WTC11 (cell line): ENCODE measurements around the gene PLXNC1. TPM values are rescaled to one million over a fixed set of nuclear protein-coding genes. Genes with fewer than 3 reads are reported as not detected.

Source experiments
- ATAC-seq: fragments of 200-7000 bp; cut with Tn5 transposase; 2 replicates; pipeline ENCODE4 v1.10.0; 2021; ENCODE audit warnings: mild to moderate bottlenecking, moderate library complexity
- CTCF ChIA-PET: fragments of 300-600 bp; sonication (Branson Sonifier 250); formaldehyde crosslinking; loops from one replicate; lab custom pipeline; 2021; ENCODE audit warnings: antibody characterized with exemption; lab: Charles Lee
- POLR2A ChIA-PET: fragments of 350-600 bp; sonication (Branson Sonifier 250); formaldehyde crosslinking; loops from one replicate; lab custom pipeline; 2021; ENCODE audit warnings: antibody characterized with exemption; lab: Charles Lee
- DNase-seq: peaks from one replicate; pipeline ENCODE4 v3.0.0; 2021; ENCODE audit warnings: low spot score
- H3K27ac Mint-ChIP-seq: 2 replicates; pipeline ENCODE4 v1.8.0; 2021; ENCODE audit warnings: mixed read lengths
- H3K27me3 Mint-ChIP-seq: 2 replicates; pipeline ENCODE4 v1.8.0; 2021; ENCODE audit warnings: low read depth, mild to moderate bottlenecking, moderate library complexity, mixed read lengths
- H3K36me3 Mint-ChIP-seq: 2 replicates; pipeline ENCODE4 v1.8.0; 2021; ENCODE audit warnings: mixed read lengths
- H3K4me1 Mint-ChIP-seq: 2 replicates; pipeline ENCODE4 v1.8.0; 2022; ENCODE audit warnings: mixed read lengths
- H3K4me3 Mint-ChIP-seq: 2 replicates; pipeline ENCODE4 v1.8.0; 2021; ENCODE audit warnings: mild to moderate bottlenecking, moderate library complexity, mixed read lengths
- H3K9me3 Mint-ChIP-seq: 2 replicates; pipeline ENCODE4 v1.8.0; 2021; ENCODE audit warnings: mixed read lengths
- ELF4 ChIP-seq: sonication (generic); formaldehyde crosslinking; IDR thresholded peaks from 2 replicates; pipeline ENCODE4 v1.8.1; 2022; ENCODE audit warnings: low read depth, mild to moderate bottlenecking, moderate library complexity, missing genetic modification reagents
- EMX1 ChIP-seq: fragments of 250-450 bp; sonication (Bioruptor Pico); IDR thresholded peaks from 2 replicates; pipeline ENCODE4 v1.8.0; 2021; ENCODE audit warnings: mild to moderate bottlenecking
- GABPB1 ChIP-seq: sonication (generic); formaldehyde crosslinking; IDR thresholded peaks from 2 replicates; pipeline ENCODE4 v1.8.1; 2023; ENCODE audit warnings: mild to moderate bottlenecking, missing genetic modification reagents
- HMGA2 ChIP-seq: fragments of 250-450 bp; sonication (Bioruptor Pico); IDR thresholded peaks from 2 replicates; pipeline ENCODE4 v1.4.0; 2021; ENCODE audit warnings: mild to moderate bottlenecking, moderate library complexity
- NFYB ChIP-seq: sonication (generic); formaldehyde crosslinking; conservative IDR thresholded peaks from 2 replicates; pipeline ENCODE4 v1.8.0; 2022; ENCODE audit warnings: low read depth, missing genetic modification reagents
- RORB ChIP-seq: fragments of 250-450 bp; sonication (Bioruptor Pico); IDR thresholded peaks from 2 replicates; pipeline ENCODE4 v1.9.0; 2021; ENCODE audit warnings: mild to moderate bottlenecking
- SOX15 ChIP-seq: fragments of 250-450 bp; sonication (Bioruptor Pico); IDR thresholded peaks from 2 replicates; pipeline ENCODE4 v1.9.0; 2021; ENCODE audit warnings: mild to moderate bottlenecking
- ZNF317 ChIP-seq: sonication (generic); formaldehyde crosslinking; IDR thresholded peaks from 2 replicates; pipeline ENCODE4 v1.8.1; 2023; ENCODE audit warnings: low read depth, mild to moderate bottlenecking, moderate library complexity, missing genetic modification reagents, borderline replicate concordance
- total RNA-seq: library from RNA; stranded (reverse); gene quantifications from 3 replicates; pipeline ENCODE4 v1.2.3, GENCODE V29; 2021
- TF ChIP-seq, protein P1 (sequence below): fragments of 250-450 bp; sonication (Bioruptor Pico); conservative IDR thresholded peaks from 2 replicates; pipeline ENCODE4 v1.9.0; 2021; ENCODE audit warnings: mild to moderate bottlenecking
- TF ChIP-seq, protein P2 (sequence below): sonication (generic); formaldehyde crosslinking; IDR thresholded peaks from 2 replicates; pipeline ENCODE4 v1.8.0; 2023; ENCODE audit warnings: missing genetic modification reagents
- TF ChIP-seq, protein P3 (sequence below): sonication (generic); formaldehyde crosslinking; IDR thresholded peaks from 2 replicates; pipeline ENCODE4 v1.8.1; 2023; ENCODE audit warnings: mild to moderate bottlenecking, missing genetic modification reagents
- TF ChIP-seq, protein P4 (sequence below): sonication (generic); formaldehyde crosslinking; conservative IDR thresholded peaks from 2 replicates; pipeline ENCODE4 v1.8.1; 2022; ENCODE audit warnings: mild to moderate bottlenecking, missing genetic modification reagents
- TF ChIP-seq, protein P5 (sequence below): sonication (generic); formaldehyde crosslinking; IDR thresholded peaks from 2 replicates; pipeline ENCODE4 v1.8.0; 2023; ENCODE audit warnings: missing genetic modification reagents, mild to moderate bottlenecking, borderline replicate concordance
- TF ChIP-seq, protein P6 (sequence below): sonication (generic); formaldehyde crosslinking; IDR thresholded peaks from 2 replicates; pipeline ENCODE4 v1.8.1; 2023; ENCODE audit warnings: mild to moderate bottlenecking, missing genetic modification reagents
- TF ChIP-seq, protein P7 (sequence below): sonication (generic); formaldehyde crosslinking; conservative IDR thresholded peaks from 2 replicates; pipeline ENCODE4 v1.8.1; 2023; ENCODE audit warnings: mild to moderate bottlenecking, low read depth, missing genetic modification reagents, moderate library complexity

PLXNC1 gene
- total RNA-seq, 1 experiment from 2014 or later = 3.1 TPM

DNA sequence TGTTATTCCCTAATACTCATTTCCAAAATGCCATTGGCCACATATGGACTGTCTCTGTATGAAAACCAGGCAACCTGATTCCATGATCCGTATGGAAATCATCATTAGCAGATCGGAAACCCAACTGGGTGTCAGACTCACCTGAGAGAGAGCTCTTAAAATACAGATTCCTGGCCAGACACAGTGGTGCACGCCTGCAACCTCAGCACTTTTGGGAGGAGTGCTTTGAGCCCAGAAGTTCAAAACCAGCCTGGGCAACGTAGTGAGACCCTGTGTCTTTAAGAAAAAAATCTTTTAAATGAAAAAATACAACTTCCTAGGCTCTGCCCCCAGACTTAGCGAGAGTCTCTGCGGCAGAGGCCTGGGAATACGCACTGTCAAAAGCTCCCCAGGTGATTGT lies 37.4 kb downstream of the PLXNC1 start:
- Mint-ChIP-seq H3K36me3 (peaks cover 3% of the 10 kb centered on the region; the same call in 1 of the 2 replicates), H3K4me3 (no peak overlapping the region), H3K9me3 (peaks cover 4% of the 10 kb centered on the region), H3K27ac (no peak overlapping the region), H3K4me1 (peaks cover 4% of the 10 kb centered on the region), H3K27me3 (peaks cover 18% of the 10 kb centered on the region)
- TF ChIP-seq, protein P1, sequence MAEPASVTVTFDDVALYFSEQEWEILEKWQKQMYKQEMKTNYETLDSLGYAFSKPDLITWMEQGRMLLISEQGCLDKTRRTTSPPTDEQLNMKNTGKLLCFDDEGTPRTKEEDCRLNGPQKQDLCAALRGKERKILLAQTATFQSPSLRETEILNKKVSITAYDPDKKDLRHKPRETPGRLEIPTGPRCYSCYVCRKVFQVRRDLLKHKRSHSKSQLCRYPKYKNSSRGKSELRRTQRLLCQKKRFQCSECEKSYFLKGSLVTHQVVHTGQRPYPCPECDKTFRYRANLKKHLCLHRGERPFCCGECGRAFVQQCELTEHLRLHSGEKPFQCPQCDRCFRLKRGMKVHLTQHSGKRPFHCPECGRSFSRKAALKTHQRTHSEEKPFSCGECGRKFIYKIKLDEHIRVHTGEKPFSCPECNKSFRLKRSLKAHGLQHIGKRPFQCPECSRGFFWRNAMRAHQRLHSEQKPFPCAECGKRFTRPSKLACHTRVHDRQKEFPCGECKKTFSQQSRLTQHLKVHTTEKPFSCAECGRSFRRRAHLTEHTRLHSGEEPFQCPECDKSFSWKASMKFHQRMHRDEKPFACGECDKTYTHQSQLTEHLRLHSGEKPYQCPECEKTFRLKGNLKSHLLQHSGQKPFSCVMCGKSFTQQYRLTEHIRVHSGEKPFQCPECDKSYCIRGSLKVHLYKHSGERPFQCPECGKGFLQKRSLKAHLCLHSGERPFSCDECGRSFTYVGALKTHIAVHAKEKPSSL (CRISPR knock-in tag) = no peak
- TF ChIP-seq, protein P2, sequence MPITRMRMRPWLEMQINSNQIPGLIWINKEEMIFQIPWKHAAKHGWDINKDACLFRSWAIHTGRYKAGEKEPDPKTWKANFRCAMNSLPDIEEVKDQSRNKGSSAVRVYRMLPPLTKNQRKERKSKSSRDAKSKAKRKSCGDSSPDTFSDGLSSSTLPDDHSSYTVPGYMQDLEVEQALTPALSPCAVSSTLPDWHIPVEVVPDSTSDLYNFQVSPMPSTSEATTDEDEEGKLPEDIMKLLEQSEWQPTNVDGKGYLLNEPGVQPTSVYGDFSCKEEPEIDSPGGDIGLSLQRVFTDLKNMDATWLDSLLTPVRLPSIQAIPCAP (CRISPR knock-in tag) = no peak
- TF ChIP-seq, protein P3, sequence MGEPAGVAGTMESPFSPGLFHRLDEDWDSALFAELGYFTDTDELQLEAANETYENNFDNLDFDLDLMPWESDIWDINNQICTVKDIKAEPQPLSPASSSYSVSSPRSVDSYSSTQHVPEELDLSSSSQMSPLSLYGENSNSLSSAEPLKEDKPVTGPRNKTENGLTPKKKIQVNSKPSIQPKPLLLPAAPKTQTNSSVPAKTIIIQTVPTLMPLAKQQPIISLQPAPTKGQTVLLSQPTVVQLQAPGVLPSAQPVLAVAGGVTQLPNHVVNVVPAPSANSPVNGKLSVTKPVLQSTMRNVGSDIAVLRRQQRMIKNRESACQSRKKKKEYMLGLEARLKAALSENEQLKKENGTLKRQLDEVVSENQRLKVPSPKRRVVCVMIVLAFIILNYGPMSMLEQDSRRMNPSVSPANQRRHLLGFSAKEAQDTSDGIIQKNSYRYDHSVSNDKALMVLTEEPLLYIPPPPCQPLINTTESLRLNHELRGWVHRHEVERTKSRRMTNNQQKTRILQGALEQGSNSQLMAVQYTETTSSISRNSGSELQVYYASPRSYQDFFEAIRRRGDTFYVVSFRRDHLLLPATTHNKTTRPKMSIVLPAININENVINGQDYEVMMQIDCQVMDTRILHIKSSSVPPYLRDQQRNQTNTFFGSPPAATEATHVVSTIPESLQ (CRISPR knock-in tag) = no peak
- no peak for TF ChIP-seq ZNF317 (CRISPR knock-in tag)
- no peak for TF ChIP-seq SOX15 (CRISPR knock-in tag)
- ATAC-seq (no peak), DNase-seq (no peak)
- ChIA-PET POLR2A (no interaction called here), CTCF (interaction anchor here (1.1 kb wide), 1 partner anchor 13 kb away, joined by 5 read pairs; no protein-coding TSS in a partner anchor)

DNA sequence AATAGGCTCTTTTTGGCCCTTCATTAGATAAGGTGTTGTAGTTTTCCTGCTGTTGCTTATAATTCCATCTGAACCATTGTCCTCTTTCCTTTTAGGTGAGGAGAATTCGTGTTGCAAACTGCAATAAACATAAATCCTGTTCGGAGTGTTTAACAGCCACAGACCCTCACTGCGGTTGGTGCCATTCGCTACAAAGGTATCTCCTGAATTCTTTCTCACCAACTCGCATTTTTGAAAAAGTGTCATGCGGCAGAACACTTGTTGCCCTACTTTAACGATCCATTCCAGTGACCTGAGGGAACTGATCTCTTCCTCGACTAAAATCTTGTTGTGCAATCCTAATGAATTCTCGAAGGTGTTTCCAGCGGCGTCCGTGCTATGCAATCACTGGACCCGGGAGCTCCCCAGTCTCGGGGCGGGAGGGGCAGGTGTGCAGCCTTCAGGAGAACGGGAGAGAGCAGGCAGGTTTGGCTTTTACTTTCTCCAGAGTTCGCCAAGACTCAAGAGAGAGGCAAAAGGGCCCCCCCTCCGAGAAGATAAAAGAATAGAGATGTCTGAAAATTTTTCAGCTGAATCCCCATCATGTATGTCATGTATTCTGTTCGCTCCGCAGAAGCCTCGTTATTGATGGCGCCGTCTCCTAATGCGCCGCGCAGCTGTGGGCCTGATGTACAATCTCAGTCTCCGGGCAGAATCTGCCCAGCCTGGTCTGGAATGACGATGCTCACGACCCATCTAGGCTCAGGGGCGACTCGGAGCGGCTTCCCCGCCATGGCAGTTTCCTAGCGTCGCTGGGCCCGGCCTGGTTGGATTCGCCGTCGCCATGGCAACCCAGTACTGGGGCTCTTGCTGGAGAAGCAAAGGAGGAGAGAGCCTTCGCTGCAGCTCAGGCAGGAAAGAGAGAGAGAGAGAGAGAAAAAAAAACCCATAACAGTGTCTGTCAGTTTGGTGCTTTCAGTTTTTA lies 38.2 kb downstream of the PLXNC1 start:
- Mint-ChIP-seq H3K27me3 (peaks cover 16% of the 10 kb centered on the region), H3K36me3 (peaks cover 3% of the 10 kb centered on the region; the same call in 1 of the 2 replicates), H3K9me3 (peaks cover 7% of the 10 kb centered on the region), H3K27ac (no peak overlapping the region), H3K4me1 (peaks cover 4% of the 10 kb centered on the region), H3K4me3 (no peak overlapping the region)
- TF ChIP-seq, protein P4, sequence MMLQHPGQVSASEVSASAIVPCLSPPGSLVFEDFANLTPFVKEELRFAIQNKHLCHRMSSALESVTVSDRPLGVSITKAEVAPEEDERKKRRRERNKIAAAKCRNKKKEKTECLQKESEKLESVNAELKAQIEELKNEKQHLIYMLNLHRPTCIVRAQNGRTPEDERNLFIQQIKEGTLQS (CRISPR knock-in tag) = no peak
- TF ChIP-seq, protein P5, sequence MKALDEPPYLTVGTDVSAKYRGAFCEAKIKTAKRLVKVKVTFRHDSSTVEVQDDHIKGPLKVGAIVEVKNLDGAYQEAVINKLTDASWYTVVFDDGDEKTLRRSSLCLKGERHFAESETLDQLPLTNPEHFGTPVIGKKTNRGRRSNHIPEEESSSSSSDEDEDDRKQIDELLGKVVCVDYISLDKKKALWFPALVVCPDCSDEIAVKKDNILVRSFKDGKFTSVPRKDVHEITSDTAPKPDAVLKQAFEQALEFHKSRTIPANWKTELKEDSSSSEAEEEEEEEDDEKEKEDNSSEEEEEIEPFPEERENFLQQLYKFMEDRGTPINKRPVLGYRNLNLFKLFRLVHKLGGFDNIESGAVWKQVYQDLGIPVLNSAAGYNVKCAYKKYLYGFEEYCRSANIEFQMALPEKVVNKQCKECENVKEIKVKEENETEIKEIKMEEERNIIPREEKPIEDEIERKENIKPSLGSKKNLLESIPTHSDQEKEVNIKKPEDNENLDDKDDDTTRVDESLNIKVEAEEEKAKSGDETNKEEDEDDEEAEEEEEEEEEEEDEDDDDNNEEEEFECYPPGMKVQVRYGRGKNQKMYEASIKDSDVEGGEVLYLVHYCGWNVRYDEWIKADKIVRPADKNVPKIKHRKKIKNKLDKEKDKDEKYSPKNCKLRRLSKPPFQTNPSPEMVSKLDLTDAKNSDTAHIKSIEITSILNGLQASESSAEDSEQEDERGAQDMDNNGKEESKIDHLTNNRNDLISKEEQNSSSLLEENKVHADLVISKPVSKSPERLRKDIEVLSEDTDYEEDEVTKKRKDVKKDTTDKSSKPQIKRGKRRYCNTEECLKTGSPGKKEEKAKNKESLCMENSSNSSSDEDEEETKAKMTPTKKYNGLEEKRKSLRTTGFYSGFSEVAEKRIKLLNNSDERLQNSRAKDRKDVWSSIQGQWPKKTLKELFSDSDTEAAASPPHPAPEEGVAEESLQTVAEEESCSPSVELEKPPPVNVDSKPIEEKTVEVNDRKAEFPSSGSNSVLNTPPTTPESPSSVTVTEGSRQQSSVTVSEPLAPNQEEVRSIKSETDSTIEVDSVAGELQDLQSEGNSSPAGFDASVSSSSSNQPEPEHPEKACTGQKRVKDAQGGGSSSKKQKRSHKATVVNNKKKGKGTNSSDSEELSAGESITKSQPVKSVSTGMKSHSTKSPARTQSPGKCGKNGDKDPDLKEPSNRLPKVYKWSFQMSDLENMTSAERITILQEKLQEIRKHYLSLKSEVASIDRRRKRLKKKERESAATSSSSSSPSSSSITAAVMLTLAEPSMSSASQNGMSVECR (CRISPR knock-in tag) = no peak
- peak; percentile 39; the same call in 1 of the 2 replicates for TF ChIP-seq NFYB
- ATAC-seq = peak; percentile 97
- ChIA-PET POLR2A (no interaction called here), CTCF (interaction anchor here (1.1 to 1.2 kb wide), 3 partner anchors 9 to 38 kb away, joined by 3 to 5 read pairs (median 4); no protein-coding TSS in a partner anchor)
- peak; percentile 91 for DNase-seq

DNA sequence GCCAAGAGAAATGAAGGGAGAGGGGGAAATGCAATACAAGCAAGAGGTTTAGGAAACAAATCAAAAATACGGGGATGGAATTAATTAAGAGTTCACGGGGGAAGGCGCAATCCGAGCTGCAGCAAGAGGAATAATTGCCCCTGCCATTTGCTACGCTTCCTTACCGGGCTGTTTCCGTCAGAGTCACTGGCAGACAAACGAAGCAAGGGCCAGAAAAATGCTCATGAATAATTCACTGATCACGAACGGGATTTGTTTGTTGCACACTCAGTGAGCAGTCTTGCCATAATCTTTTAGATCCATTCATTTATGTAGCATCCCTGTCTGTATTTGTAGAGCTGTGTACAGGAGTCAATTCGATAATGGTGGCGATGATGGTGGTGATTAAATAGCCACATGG lies 39.0 kb downstream of the PLXNC1 start:
- no peak overlapping the region for H3K27ac Mint-ChIP-seq
- H3K4me3 Mint-ChIP-seq = no peak overlapping the region
- POLR2A ChIA-PET = no interaction called here
- peaks cover 3% of the 10 kb centered on the region; the same call in 1 of the 2 replicates for H3K36me3 Mint-ChIP-seq
- H3K9me3 Mint-ChIP-seq = peaks cover 9% of the 10 kb centered on the region
- H3K27me3 Mint-ChIP-seq = peaks cover 18% of the 10 kb centered on the region
- peaks cover 4% of the 10 kb centered on the region for H3K4me1 Mint-ChIP-seq
- no peak for ATAC-seq
- DNase-seq = no peak
- CTCF ChIA-PET = interaction anchor here (1.1 to 1.2 kb wide), 2 partner anchors 9 to 38 kb away, joined by 3 to 4 read pairs; no protein-coding TSS in a partner anchor
- TF ChIP-seq HMGA2 (CRISPR knock-in tag) (no peak), RORB (CRISPR knock-in tag) (no peak), ELF4 (CRISPR knock-in tag) (no peak), EMX1 (CRISPR knock-in tag) (no peak), GABPB1 (CRISPR knock-in tag) (no peak)
- TF ChIP-seq, protein P6, sequence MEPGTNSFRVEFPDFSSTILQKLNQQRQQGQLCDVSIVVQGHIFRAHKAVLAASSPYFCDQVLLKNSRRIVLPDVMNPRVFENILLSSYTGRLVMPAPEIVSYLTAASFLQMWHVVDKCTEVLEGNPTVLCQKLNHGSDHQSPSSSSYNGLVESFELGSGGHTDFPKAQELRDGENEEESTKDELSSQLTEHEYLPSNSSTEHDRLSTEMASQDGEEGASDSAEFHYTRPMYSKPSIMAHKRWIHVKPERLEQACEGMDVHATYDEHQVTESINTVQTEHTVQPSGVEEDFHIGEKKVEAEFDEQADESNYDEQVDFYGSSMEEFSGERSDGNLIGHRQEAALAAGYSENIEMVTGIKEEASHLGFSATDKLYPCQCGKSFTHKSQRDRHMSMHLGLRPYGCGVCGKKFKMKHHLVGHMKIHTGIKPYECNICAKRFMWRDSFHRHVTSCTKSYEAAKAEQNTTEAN = no peak
- TF ChIP-seq, protein P7, sequence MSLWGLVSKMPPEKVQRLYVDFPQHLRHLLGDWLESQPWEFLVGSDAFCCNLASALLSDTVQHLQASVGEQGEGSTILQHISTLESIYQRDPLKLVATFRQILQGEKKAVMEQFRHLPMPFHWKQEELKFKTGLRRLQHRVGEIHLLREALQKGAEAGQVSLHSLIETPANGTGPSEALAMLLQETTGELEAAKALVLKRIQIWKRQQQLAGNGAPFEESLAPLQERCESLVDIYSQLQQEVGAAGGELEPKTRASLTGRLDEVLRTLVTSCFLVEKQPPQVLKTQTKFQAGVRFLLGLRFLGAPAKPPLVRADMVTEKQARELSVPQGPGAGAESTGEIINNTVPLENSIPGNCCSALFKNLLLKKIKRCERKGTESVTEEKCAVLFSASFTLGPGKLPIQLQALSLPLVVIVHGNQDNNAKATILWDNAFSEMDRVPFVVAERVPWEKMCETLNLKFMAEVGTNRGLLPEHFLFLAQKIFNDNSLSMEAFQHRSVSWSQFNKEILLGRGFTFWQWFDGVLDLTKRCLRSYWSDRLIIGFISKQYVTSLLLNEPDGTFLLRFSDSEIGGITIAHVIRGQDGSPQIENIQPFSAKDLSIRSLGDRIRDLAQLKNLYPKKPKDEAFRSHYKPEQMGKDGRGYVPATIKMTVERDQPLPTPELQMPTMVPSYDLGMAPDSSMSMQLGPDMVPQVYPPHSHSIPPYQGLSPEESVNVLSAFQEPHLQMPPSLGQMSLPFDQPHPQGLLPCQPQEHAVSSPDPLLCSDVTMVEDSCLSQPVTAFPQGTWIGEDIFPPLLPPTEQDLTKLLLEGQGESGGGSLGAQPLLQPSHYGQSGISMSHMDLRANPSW (CRISPR knock-in tag) = no peak
